Loucy (cell line): ENCODE results near the gene CIROP.

Experiments
- H2AFZ ChIP-seq: fragments of 200-600 bp; sonication (generic); 2 replicates; pipeline ENCODE4 v1.6.0; 2016; ENCODE audit warnings: antibody characterized with exemption, mild to moderate bottlenecking, low read length, moderate library complexity
- H3F3A ChIP-seq: fragments of 200-600 bp; 2 replicates; pipeline ENCODE4 v1.6.0; 2016; ENCODE audit warnings: antibody characterized with exemption, low read depth, mild to moderate bottlenecking
- H3K27me3 ChIP-seq: fragments of 200-600 bp; sonication (generic); 2 replicates; pipeline ENCODE4 v1.6.1; 2014; ENCODE audit warnings: low read length, mild to moderate bottlenecking; ENCODE audit not compliant: insufficient read depth, poor library complexity, severe bottlenecking
- H3K36me3 ChIP-seq: fragments of 200-600 bp; sonication (generic); 2 replicates; pipeline ENCODE4 v1.6.1; 2016; ENCODE audit warnings: low read length; ENCODE audit not compliant: insufficient read depth
- H3K4me1 ChIP-seq: fragments of 200-600 bp; sonication (generic); 2 replicates; pipeline ENCODE4 v1.5.1; 2014; ENCODE audit warnings: low read length, mild to moderate bottlenecking; ENCODE audit not compliant: insufficient read depth, poor library complexity, severe bottlenecking
- H3K4me2 ChIP-seq: fragments of 200-600 bp; sonication (generic); 2 replicates; pipeline ENCODE4 v1.6.0; 2014; ENCODE audit warnings: antibody characterized with exemption, low read length, low read depth, mild to moderate bottlenecking; ENCODE audit not compliant: poor library complexity, severe bottlenecking
- H3K4me3 ChIP-seq: fragments of 200-600 bp; sonication (generic); 2 replicates; pipeline ENCODE4 v1.5.1; 2014; ENCODE audit warnings: low read length, mild to moderate bottlenecking, mixed read lengths; ENCODE audit not compliant: poor library complexity, severe bottlenecking
- H3K79me2 ChIP-seq: fragments of 200-600 bp; sonication (generic); 2 replicates; pipeline ENCODE4 v1.6.1; 2014; ENCODE audit warnings: low read length; ENCODE audit not compliant: insufficient read depth
- H3K9ac ChIP-seq: fragments of 200-600 bp; sonication (generic); 2 replicates; pipeline ENCODE4 v1.6.0; 2014; ENCODE audit warnings: mild to moderate bottlenecking, low read depth, low read length, moderate library complexity; ENCODE audit not compliant: poor library complexity, severe bottlenecking
- H3K9me2 ChIP-seq: fragments of 200-600 bp; sonication (generic); replicated peaks from 2 replicates; pipeline ENCODE4 v1.6.1; 2016; ENCODE audit warnings: low read depth, low read length, mixed read lengths
- H3K9me3 ChIP-seq: fragments of 200-600 bp; sonication (generic); 2 replicates; pipeline ENCODE4 v1.6.1; 2014; ENCODE audit warnings: mild to moderate bottlenecking, antibody characterized with exemption, low read length, low read depth; ENCODE audit not compliant: insufficient read depth
- H4K20me1 ChIP-seq: fragments of 200-600 bp; sonication (generic); 2 replicates; pipeline ENCODE4 v1.6.0; 2014; ENCODE audit warnings: antibody characterized with exemption, low read length, mild to moderate bottlenecking; ENCODE audit not compliant: insufficient read depth, poor library complexity, severe bottlenecking
- CTCF ChIP-seq: fragments of 200-600 bp; sonication (generic); conservative IDR thresholded peaks from 2 replicates; pipeline ENCODE4 v1.5.1; 2014; ENCODE audit warnings: mild to moderate bottlenecking, antibody characterized with exemption, low read length
- EZH2phosphoT487 ChIP-seq: fragments of 200-600 bp; IDR thresholded peaks from 2 replicates; pipeline ENCODE4 v1.6.1; 2018; ENCODE audit warnings: antibody characterized with exemption, mild to moderate bottlenecking, moderate library complexity, borderline replicate concordance

Gene CIROP

GRCh38 chr14:23114669-23115038 lies 9.9 kb upstream of the CIROP start:
- Histone ChIP-seq H2AFZ (no peak overlapping the region), H3K4me1 (peaks cover 16% of the 10 kb centered on the region), H3K9ac (no peak overlapping the region), H3K9me3 (no peaks in the 10 kb centered on the region), H3K27me3 (no peaks in the 10 kb centered on the region), H3K4me2 (no peak overlapping the region), H3K36me3 (no peaks in the 10 kb centered on the region), H3K9me2 (no peaks in the 10 kb centered on the region), H3F3A (0 out of 2 replicates have a peak, but pooled peaks cover under 1% of the 10 kb centered on the region), H3K4me3 (no peak overlapping the region), H3K79me2 (no peaks in the 10 kb centered on the region), H4K20me1 (no peaks in the 10 kb centered on the region)
- TF ChIP-seq EZH2phosphoT487 (no peak), CTCF (no peak)

- Histone ChIP-seq H3F3A (no peaks in the 10 kb centered on the region), H4K20me1 (no peaks in the 10 kb centered on the region), H3K9me3 (no peaks in the 10 kb centered on the region), H3K9me2 (no peaks in the 10 kb centered on the region), H3K4me2 (no peak overlapping the region), H3K4me3 (no peak overlapping the region), H3K4me1 (peaks cover 10% of the 10 kb centered on the region), H2AFZ (no peak overlapping the region), H3K79me2 (no peaks in the 10 kb centered on the region), H3K9ac (no peak overlapping the region), H3K36me3 (no peaks in the 10 kb centered on the region), H3K27me3 (no peaks in the 10 kb centered on the region)
- TF ChIP-seq CTCF: no peak
- no peak for TF ChIP-seq EZH2phosphoT487
These were observed 9.3 kb upstream of the CIROP start for GRCh38 chr14:23114120-23114458.

- Histone ChIP-seq H3K4me3 (no peak overlapping the region), H3K9me2 (no peaks in the 10 kb centered on the region), H3K79me2 (no peaks in the 10 kb centered on the region), H2AFZ (no peak overlapping the region), H3K9me3 (no peaks in the 10 kb centered on the region), H3K36me3 (no peaks in the 10 kb centered on the region), H3K27me3 (no peaks in the 10 kb centered on the region), H4K20me1 (no peaks in the 10 kb centered on the region), H3F3A (no peaks in the 10 kb centered on the region), H3K9ac (no peak overlapping the region), H3K4me1 (peaks cover 5% of the 10 kb centered on the region), H3K4me2 (no peak overlapping the region)
- TF ChIP-seq CTCF: no peak
- no peak for TF ChIP-seq EZH2phosphoT487
These were observed 8.8 kb upstream of the CIROP start for GRCh38 chr14:23113431-23114119.
